IPS-NIHi7 (cell line): ENCODE measurements around the gene CORO6.

ENCODE experiments used
- DNase-seq: peaks from one replicate; pipeline ENCODE4 v3.0.0; 2012; ENCODE audit warnings: mixed read lengths; ENCODE audit errors: extremely low spot score

The CORO6 gene

DNA sequence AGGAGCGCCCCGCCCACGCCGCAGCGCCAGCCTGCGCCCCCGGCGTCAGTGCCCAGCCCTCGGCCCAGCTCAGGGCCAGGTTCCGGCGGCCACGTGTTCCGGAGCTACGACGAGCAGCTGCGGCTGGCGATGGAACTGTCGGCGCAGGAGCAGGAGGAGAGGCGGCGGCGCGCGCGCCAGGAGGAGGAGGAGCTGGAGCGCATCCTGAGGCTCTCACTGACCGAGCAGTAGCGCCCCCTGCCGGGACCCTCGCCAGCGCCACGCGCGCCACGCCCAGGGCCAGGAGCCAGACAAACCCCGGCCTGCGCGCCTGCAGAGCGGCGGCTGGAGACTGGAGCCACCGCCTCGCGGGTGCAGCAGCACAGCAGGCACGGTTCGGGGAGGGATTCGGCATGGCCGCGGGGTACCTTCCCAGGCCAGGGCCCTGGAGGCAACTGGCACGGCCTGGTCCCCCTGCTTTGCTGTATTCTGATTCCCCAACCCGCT lies 9.3 kb downstream of the CORO6 start:
- DNase-seq: peak; percentile 85

DNA sequence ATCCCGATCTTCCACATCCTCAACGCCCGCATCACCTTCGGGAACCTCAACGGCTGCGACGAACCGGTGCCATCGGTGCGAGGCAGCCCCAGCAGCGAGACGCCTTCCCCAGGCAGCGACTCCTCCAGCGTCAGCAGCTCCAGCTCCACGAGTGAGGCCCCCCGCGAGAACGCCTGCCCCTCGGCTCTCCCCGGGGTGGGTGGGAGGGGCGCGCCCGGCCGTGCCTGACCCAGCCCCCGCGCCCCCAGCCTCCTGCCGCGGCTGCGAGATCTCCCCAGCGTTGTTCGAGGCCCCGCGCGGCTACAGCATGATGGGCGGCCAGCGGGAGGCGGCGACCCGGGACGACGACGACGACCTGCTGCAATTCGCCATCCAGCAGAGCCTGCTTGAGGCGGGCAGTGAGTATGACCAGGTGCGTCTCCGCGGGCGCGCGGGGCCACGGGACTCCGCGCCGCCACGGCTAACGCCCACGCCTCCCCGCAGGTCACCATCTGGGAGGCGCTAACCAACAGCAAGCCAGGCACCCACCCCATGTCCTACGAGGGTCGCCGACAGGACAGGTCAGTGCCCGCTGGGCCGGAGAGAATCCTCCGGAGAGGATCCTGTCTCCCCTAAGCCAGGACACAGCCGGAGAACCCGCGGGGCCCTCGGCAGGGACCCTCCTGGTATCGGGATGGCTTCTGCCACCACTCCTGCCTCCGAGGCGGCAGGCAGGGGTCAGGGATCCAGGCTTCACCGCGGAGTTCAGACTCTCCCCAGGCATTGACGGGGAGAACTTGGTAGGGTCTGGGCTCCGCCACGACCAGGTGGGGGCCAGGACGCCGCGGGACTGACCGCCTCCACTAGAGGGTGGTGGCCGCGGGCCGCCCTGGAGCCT lies 10.1 kb downstream of the CORO6 start:
- no peak for DNase-seq

DNA sequence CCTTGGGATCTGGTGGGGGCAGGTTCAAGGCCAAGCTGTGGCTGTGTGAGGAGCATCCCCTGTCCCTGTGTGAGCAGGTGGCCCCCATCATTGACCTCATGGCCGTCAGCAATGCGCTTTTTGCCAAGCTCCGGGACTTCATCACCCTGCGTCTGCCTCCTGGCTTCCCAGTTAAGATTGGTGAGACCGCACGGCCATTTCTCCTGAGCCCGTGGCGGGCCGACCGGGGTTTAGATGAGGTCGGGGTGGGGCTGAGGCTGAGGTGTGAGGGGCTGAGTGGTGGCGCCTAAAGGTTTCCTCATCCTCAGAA lies 10.7 kb downstream of the CORO6 start:
- DNase-seq: no peak

DNA sequence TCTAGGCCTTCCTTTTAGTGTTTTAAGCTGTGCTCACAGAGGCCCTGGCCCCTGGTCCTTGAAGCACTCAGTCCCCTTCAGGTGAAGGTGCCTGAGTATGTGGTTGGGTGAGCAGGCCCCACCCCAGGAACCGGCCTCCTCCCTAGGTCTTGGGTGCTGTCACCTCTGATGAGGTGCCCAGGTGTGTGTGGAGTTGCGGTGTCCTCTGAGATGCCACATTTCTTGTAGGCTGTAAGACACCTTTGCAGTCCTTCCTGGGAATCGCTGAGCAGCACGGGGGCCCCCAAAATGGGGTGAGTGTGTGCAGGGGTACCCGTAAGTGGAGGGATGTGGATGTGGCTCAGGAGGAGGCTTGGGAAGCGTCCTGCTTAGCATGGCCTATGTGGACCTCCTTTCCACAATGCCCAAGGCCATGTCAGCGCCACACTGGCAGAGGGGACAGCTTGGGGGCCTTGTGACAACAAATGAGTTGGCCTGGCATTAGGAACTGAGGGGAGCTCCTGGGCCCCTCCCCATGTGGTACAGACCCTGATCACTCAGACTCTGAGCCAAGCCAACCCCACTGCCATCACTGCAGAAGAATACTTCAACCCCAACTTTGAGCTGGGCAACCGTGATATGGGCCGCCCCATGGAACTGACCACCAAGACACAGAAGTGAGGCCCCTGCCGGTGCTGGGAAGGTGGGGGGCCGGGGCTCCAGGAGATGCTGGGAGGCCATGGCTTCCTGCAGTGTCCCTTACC lies 11.2 kb downstream of the CORO6 start:
- DNase-seq: no peak

DNA sequence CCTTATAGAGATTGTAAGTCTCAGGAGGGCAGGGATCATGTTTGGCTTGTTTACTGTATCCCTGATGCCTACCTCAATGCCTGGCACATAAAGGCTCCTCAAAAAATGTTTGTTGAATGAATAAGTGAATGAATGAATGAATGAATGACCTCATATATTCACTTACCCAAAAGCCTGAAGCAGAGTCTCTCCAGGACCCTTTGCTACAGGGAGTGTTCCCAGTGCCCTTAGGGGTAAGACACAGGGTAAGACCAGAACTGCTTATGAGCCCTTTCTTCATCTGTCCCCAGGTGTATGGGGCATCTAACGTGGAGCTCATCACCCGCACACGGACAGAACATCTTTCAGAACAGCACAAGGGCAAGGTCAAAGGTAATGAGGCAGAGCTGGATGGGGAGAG lies 12.3 kb downstream of the CORO6 start:
- no peak for DNase-seq

DNA sequence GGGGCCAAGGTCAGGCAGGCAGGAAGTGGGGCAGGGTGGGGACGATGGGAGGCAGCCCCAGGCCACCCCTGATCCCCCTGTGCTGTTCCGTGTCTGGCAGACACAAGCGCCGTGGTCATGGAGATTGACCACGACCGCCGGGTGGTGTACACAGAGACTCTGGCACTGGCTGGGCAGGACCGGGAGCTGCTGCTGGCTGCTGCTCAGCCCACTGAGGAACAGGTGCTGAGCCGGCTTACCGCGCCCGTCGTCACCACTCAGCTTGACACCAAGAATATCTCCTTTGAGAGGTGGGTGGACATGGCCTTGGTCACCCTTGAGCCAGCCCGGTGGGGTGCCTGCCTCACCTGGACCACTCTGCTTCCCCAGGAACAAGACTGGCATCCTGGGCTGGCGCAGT lies 13.7 kb downstream of the CORO6 start:
- no peak for DNase-seq

DNA sequence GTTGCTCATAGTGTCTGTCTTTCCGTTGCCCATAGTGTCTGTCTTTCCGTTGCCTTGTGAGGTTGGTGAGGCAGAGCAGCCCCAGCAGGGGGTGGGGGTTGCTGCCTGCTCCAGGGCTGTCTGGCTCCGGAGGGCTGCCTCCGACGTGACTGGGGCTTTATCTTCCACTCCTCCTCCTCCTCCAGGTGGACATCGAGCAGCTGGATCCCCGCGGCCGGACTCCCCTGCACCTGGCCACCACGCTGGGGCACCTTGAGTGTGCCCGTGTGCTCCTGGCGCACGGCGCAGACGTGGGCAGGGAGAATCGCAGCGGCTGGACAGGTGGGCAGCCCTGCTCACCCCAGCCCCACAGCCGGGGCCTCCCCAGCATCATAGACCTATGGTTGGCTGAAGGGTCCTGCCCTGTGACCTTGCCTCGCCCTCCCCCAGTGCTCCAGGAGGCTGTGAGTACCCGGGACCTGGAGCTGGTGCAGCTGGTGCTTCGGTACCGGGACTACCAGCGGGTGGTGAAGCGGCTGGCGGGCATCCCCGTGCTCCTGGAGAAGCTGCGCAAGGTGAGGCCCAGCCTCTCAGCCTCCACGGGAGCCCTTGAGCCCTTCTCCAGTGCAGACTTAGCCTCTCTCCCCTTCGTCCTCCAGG lies 15.0 kb downstream of the CORO6 start:
- DNase-seq: no peak

DNA sequence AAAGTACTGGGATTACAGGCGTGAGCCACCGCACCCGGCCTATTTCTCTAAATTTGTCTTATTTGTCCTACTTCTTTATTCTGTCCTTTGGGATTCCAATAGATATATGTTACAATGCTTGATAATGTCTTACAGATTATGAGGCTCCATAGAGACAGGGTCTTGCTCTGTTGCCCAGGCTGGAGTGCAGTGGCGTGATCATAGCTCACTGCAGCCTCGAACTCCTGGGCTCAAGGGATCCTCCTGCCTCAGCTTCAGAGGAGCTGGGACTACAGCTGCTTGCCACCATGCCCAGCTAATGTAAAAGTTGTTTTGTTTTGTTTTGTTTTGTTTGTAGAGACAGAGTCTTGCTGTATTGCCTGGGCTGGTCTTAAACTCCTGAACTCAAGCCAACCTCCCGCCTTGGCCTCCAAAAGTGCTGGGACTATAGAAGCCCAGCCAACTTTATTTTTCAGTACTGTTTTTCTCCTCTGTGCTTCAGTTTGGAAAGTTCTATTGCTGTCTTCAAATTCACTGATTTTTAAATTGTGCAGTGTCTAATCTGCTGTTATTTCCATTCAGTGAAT lies 19.5 kb downstream of the CORO6 start:
- DNase-seq: no peak

DNA sequence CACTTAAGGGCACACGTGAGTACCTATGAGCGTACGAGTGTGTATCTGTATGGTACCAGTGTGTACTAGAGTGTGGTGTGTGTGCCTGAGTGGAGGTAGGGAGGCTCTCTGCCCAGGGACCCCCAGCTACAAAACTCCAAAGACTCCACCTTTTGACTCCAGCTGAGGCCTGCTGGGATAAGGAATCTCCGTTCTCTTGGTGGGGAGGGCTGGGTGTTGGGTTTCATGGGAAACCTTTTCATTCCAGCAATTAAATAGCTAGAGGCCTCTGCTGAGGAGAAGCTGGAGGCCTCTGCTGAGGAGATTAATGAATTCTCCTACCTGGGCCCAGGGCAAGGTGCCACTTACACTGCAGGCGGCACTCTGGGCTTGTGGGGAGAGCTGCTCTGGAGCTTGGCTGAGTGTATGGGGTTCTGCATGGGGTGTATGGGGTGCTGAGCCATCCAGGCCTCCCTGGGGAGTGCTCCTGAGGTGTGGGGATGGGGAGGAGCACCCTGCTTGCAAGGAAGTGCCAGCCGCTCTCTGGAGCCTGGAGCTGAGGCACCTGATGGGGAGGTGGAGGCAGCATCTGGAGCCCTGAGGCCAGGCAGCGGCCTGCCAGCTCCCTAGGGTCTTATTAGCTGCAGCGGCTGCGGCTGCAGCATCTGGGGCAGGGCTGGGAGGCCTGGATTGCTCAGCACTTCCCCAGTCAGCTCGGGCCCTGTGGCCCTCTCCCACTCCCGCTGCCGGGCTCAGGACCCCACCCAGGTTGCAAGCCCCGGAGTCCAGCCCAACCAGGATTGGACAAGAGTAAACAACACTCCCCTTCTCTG lies 25.1 kb downstream of the CORO6 start:
- DNase-seq: no peak

DNA sequence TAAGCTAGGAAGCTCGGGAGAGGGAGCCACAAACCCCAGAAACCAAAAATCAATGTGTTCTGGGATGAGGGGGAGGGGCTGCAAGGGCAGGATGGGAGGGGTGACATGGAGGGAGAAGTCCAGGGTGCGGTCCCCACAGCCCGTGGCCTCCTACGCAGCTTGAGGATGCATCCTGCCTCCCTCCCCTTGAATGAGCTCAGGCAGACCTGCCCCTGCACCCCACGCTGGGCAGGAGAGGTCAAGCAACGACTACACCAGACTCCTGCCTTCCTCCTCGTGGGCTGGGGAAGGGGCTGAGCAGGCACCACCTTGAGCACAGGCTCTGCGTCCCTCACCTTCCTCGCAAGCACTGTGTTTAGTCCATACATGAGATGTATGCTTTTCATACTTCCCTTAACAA lies 25.9 kb downstream of the CORO6 start:
- no peak for DNase-seq

DNA sequence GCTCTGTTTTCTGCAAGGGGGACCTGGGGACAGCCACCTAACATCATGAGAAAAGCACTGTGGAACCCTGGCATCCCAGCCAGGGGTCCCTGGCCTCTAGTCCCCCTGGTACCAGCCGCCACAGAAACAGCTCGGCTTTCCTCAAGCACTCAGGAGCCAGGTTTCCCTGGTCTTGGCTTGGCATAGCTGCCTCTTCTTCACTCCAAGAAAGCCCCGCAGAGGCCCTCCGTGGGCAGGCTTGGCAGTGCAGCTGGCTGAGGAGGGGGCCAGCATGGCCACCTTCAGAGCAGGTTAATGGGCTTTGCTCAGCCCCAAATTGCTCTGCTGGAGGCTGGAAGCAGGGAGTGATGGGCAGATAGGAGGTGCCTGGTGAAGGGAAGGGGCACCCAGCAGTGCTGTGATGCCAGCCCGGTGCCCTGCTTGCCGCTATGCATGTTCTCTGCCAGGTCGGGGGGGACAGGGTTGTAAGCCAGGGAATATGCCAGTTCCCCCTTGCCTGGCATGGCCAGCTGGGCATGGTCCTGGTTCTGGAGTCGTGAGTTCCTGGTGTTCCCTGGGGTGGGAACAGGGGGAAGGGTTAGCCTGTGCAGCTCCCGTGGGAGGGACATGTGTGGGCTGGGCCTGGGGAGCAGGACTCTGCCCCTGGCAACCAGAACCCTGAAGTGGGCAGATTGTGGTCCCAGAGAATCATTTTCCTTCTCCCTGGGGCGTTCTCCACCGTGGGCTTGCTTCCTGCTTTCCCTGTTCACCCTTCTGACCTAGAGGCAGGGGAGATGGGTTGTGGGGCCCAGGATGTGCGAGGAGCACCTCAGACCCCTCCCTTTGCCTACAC lies 26.6 kb downstream of the CORO6 start:
- DNase-seq: no peak

DNA sequence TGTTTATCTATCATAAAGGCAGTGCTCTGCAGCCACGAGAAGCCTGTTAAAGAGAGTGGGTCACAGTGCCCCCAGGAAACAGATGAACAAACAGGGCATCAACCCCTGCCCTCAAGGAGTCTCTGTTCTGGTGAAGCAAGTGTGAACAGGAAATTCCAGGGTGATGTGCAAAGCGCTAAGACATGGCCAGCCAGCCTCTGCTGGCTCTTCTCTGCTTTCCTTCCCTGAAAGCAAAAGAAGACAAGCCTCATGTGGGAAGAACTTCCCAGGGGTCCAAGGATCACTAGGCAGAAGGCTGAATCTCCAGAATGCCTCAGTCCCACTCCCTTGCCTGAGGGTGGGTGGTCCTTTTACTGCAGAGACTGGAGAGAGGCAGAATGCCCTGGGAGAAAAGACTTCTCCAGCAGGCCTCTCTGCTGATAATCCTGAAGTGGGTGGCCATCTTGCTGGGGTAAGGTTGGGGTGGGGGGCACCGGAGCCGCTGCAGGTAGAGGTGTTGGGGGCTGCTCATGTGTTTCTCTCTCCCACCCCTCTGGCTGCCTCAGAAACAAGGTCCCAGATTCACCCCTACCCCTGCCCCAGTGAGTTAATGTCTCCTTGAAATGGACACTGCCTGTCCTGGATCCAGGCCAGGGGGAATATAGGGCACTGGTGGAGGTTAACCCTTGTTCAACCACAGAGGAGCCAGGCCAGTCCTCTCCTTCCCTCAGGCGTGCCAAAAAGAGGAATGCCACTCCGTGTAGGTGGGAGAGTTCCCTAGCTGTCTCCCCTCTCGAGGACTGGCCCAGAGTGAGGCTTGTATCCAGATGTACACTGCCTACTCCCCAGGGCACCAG lies 27.4 kb downstream of the CORO6 start:
- no peak for DNase-seq

DNA sequence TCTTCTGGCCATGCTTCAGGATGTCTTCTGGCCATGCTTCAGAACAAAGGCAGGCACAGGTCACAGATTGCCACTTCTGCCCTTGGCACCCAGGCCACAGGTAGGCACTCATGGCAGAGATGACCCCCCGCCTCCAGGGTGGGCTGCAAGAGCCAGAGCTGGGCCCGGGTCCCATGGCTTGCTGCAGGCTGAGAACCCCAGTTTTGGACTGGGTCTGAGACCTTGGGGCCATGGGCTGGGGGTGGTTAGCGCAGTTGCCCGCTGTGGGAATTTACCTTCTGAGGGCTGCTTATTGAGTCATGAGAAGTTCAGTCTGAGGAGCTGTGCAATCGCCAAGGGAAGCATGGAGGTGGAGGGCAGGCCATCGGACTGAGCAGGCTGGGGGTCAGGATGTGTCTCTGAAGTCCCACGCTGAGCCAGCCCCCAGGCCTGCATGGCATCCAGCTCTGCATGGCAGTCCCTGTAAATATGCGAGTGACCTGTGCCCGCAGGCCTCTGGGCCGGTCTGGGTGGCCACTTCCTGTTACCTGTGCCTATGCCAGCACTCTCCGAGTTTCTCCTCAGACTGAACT lies 28.1 kb downstream of the CORO6 start:
- DNase-seq: no peak

DNA sequence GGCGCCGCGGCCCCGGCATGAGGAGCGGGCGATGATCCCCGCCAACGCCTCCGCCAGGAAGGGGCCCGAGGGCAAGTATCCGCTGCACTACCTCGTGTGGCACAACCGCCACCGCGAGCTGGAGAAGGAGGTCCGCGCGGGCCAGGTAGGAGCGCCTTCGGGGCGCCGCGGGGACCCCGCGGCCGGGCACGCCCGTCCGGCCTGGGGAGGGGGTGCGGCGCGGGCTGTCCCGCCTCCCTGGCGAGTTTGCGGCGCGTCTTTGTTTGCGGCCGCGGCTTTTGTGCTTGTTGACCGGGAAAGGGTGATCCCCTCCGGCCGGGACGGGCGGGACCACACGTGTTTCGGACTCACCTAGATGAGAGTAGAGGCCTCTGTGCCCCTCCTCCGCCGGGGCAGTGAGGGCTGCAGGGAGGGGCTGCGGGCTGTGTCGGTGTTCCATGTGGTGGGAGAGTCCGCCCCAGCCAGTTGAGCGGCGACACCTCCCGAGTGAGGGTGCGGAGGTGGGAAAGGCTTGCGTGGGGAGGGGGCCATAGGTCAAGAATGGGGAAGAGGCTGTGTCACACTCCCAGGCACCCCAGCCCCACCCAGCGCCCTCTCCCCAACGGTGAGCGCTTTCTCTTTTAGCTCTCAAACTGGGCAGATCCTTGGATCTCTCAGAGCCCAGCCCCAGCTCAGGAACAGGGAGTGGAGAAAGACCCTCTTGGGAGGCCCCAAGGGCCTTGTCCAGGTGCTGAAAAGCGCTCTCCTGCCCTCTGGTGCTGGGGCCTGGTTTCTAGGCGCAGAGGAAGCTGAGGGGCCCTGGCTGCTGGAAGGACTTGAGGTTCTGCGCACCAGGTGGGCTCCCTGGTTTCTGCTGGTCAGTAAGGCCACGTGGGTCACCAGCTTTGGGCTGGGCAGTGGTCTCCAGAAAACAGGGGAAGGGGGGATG lies 28.9 kb downstream of the CORO6 start:
- DNase-seq: peak; percentile 69

DNA sequence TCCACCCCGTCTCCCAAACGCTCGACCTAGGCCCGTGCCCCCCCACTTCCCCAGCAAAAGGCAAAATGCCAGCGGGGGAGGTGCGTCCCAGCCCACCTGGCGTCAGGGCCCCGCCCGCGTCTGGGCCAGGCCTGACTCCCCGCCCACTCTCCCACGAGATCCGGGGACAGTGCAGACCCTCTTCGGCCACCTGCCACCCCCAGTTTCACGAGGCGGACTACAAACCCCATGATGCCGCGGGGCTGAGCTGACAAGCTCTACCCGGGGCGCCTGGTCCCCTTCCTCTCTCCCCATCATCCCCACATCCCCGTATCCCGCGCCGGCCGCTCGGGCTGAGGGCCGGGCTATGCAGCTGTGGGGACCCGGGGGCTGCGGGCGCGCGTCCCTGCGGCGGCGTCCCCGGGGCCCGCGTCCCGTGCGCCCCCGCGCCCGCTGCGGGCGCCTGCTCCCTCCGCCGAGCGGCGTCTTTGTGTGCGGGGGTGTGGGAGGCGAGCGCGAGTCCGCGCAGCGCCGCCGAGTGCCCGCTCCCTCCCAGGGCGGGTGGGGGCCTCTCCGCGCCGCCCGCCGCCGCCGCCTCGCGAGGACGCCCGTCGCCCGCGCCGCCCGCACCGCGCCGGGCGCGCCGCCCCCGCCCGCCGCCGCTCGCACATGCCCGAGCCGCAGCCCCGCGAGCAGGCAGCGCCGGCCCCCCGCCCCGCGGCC lies 29.7 kb downstream of the CORO6 start, which contains the start of gene ANKRD13B:
TSS of gene ANKRD13B (plus strand) at position 283 of the 702 bp plus-strand sequence. CDS start 490 bp downstream, outside the sequence.
- no peak for DNase-seq

DNA sequence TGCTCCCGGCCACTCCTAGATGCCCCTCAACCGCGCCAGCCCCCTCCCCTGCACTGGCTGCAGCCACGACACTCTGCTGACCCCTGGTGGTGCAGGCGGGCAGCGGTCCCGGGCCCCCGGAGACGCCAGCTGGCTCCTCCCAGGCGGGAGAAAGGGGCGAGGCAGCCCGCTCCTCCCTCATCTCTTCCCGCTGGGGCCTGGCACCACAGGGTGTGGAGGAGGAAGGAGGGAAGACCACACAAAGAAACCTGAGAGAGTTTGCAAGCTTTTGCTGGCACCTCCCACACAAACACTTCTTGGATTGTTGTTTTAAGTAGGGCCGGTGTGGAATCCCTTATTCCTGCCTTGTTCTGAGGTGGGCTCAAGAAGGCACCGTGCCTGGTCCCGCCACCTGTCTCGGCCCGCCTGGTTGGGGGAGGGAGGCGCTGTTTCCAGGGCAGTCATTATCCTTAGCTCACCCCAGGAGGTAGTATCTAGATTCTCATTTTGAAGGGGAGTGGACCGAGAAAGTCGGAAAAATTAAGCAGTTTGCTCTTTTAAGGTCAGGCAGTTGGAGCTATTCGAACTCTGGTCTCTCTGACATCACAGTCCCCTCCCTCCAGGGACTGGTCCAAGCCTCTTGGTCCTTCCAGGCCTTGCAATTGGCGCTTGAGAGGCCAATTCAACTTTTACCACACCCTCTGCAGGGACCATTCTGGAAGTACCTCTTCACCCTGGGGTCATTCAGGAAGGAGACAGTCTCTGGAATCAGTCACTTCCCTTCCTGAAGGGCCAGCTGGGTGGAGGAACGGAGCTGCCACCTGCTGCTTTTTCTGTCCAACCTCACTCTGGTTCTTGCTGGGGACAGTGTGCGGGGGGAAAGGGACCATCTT lies 30.7 kb downstream of the CORO6 start:
- peak; percentile 90 for DNase-seq
